Uterus (tissue), 2 donors: ENCODE measurements around the gene RAD51B.

Experiments used
- CTCF ChIP-seq, 4 experiments: fragments of 200-600 bp in 2 of 4; fragments of 450-650 bp in 2 of 4; sonication (generic) in 2 of 4; IDR thresholded peaks; one replicate each; pipeline ENCODE4 v1.5.1; 2016 to 2019; ENCODE audit warnings: antibody characterized with exemption in 4 of 4, mild to moderate bottlenecking in 2 of 4, moderate library complexity in 1 of 4
- POLR2A ChIP-seq, 2 donors: fragments of 450-650 bp; IDR thresholded peaks; one replicate each; pipeline ENCODE4 v1.6.1; 2016; ENCODE audit warnings: antibody characterized with exemption in 2 of 2, mild to moderate bottlenecking in 1 of 2, moderate library complexity in 1 of 2

DNA sequence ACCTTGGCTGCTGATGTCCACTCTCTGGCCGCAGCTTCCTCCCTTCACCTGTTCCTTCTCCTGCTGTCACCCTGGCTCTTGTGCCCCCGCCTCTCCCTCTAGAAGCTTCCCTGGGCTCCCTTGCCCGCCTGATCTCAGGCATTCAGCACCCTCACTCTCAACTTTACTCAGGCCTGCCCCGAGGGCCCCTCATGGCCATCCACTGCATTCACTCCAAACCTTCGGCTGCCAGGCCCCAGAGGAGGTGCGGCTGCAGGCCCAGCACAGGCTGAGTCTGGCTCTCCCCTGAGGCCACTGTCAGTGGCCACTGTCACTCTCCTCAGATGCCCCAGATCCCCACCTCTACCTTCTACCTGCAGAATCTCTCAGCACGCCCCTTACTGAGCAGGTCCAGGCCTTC lies 789.4 kb downstream of the RAD51B start:
- TF ChIP-seq POLR2A (IDR thresholded peaks at IDR 0.05): no peak
- TF ChIP-seq CTCF (IDR thresholded peaks at IDR 0.05): no peak
